SHP77 treated with DMSO at 0.1 percent for 48 hours (cell line): ENCODE results near the gene GLB1L2.

Experiments
- DNase-seq: peaks from one replicate; lab custom pipeline; 2025; lab: John Stamatoyannopoulos, UW

The GLB1L2 gene

DNA sequence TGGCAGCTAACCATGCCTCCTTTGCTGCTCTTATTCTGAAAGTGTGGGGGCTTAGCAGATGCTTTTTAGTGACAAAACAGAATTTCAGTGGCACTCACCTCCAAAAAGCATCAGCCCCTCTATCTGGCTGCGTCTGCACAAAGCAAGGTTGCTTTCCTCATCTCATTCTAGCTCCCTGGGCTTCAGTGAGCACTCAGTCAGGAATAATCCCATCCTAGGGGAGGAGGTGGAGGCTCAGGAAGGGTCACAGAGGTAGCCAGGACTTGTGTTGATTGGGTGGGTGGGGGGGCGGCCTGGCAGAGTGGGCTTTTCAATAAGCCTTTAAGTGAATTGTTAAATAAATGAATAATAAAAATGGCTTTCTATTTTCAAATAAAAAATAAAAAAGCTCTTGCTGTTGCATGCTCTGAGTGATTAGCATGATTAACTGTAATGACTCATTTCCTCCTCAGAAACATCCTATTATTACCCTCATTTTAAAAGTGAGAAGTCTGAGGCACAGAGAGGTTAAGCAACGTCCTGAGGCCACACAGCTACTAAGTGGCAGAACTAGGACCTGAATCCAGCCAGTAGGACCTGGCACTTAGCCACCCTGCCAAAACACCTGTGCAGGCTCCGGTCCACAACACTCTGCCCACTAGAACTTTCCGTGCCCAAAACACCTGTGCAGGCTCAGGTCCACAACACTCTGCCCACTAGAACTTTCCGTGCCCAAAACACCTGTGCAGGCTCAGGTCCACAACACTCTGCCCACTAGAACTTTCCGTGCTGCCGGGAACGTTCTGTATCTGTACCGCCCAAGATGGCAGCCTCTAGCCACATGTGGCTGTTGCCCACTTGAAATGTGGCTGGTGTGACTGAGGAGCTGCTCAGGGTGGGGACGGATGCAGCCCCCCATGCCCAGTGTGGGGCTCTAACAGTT lies 74.7 kb downstream of the GLB1L2 start:
- DNase-seq = no peak

DNA sequence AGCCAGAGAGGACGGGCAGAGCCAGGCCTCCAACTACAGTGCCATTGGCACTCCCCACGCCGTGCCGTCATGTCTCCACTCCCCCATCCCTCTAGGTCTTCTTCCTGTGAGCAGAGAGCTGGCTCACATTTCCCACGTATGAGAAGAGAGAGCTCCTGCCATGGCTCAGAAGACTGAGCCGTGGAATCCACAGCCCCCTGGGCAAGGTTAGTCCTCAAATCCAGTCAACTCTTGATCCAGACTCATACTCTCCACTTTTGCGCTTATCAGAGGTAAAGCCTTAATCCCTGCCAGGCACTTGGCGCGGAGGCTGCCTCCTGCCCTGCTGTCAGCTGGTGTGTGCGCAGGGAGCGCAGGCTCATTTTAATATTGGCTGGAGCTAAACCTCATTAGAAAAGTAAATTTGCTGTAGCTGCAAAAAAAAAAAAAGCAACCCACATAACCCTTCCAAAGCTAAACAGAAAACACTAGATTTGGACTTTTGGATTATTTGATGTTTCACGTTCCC lies 75.6 kb downstream of the GLB1L2 start:
- no peak for DNase-seq

DNA sequence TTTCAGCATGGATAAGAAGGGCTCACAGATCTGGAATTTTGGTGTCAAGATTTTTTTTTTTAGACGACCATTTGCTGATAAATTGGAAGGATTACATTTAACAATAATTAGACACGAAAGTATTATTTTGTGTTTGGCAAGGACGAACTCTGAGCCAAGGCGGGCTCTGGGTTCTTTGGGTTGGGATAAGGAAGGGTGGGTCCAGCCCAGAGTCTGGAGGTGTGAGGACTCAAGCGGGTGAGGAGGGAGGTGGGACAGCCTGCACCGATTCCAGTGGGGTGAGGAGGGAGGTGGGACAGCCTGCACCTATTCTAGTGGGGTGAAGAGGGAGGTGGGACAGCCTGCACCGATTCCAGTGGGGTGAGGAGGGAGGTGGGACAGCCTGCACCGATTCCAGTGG lies 76.1 kb downstream of the GLB1L2 start:
- DNase-seq = no peak

DNA sequence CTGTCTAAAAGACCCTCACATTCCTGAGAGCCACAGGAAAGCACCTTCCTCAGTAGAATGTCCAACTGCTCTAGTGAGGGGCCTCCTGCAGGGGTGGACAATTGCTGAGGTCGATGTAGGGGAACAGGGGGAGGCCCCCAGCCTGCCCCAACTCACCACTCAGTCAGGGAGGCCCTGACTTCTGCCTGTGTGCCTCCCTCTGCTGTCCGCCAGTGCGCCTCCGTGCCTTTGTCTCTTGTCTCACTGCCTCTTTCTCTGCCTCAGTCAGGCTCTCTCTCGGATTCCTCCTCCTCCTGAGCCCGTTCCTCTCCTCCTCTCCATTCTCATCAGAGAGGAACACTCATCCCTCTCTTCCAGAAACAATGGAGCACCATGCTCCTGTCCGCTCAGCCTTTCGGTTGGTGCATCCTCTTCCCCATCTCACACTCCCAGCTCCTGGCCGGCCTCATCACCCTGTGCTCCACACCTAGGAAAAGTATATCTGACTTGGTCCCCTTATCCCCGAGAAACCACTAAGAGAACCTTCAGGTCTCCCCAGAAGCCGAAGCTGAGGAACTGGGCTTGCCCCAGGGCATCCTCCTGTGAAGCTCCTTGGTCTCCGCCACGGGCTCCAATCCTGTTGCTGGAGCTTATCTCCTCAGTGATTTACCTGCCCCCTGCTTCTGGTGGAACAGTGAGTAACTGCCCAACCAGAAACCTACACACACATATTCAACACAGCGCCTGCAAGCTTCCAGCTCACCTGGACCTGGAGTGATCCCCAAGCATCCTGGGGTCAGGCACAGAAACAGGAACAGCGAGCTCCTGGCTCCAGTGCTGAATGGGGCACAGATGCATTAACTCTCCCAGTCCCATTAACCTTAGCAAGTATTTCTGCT lies 78.0 kb downstream of the GLB1L2 start:
- no peak for DNase-seq

DNA sequence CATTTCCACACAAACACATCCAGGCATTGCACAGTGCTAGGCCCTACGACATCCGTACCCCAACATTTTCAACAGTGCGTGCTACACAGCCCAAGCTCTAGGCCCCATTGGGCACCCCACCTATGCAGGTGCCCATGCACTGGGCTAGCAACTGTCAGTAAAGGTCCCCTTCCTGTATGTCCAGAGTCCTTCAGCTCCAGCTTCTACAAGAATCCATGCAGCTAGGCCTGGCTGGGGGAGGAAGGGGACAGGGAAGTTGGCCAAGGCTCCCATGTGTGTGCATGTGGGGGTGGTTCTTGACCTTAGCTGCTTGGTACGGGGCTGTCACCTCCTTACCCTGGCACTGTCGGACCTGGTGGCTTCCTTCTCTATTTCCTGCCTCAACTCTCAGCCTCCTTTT lies 79.0 kb downstream of the GLB1L2 start:
- DNase-seq = no peak

DNA sequence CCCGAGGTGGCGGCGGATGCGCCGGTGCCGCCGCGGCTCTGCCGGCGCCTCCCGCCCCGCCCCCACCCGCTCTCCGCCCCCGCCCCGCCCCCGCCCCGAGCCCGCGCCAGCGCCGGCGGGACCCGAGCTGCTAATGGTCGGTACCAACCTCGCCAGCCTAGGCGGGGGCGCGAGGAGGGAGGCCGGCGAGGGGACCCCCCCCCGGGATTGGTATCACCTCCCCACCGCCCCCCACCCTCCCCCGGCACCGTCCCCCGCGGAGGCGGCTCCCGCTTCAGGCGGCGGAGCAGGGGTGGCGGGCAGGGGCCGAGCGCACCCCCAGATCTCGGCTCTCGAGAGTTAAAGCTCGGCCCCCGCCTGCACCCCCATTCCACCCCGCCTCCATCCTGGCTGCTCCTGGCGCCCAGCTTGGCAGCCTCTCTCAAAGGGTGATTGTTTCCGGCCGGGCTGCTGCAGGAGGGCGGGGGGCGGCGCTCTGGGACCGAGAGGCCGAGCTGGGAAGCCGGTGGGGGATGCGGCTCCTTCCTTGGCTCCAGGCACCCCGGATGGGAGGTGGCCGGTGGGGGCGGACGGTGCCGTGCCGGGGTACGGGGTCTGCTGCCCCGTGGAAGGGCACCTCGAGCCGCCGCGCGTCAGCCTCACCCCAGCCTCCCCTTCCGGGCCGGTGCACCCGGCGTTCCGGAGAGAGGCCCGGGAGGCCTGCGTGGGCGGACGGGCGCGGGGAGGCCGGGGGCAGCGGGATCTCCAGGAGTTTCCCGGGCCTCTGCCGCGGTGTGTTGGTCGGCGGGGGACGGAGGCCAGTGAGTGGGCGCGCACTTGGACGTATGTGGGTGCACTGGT lies 80.6 kb downstream of the GLB1L2 start, which contains the start of gene B3GAT1:
TSS of gene B3GAT1 (minus strand) at position 40 of the 840 bp plus-strand sequence. CDS start 24,583 bp downstream, outside the sequence.
- no peak for DNase-seq

DNA sequence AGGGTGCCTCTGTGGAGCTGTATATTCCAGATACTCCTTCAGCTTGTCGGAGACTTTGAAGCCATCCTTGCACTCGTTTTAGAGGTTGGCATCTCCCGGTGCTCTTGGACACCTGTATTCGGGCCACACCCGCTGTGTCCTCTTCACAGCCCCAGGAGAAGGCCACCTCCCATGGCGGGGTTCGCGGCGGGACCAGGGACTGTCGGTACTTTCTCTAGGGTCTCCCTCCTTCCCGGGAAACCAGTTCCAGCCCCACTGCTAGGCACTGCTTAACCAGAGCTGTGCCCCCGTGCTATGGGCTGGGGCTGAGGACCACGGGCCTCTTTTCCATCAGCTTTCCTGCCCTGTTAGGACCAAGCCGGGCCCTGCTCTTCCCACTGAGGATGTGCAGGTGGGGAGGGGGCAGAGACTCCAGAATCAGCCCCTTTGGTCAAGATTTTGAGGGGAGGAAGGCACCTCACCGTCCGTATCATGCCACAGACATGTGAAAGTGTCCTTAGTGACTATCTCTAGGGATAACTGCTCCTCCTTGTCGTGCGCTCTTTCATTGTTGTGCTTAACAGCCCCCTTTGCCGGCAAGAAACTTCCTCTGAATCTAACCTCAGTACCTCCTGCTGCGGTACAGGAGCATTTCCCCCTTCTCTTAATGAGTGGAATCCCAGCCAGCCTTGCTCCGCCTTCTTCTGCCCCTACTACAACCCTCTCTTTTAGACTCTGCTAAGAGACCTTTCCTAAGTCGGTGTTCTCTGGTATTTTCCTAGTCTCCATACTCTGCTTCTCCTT lies 81.4 kb downstream of the GLB1L2 start:
- no peak for DNase-seq

DNA sequence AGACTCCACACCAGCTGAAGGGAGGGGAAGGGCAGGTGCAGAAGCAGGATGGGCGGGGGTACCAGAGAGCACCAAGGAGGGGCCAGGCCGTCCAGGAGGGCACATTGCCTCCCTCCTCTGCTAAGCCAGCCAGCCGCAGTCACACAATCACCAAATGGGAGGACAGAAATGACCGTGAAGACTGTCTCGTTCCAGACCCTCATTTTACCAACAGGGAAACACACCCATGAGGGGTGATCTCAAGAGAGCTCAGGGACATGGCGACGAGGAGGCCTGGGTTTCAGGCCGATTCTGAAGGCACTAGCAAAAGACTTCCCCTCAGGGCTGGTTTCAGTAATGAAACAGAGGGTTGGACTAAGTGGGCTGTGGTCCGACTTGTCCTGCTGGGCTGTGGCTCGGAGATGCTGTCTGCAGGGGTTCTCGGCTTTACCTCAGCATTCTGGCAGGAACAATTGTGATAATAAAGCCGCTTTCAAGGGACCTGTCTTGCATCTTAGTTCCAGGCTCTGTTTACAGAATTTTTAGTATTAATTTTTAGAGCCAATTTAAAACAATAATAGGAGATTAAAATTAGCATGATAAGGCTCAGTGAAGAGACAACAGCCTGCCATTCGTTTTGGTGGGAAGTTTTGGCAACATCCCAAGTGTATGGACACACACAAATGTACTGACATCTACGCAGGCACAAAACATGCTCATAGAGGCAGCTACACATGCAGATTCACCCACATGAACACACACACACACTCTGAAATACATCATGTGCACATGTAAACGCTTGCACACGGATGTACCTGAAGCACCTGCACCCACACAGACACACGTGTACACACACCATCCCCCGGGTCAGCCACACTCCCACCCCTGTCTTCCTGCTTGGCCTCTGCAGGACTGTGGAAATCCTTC lies 82.3 kb downstream of the GLB1L2 start:
- no peak for DNase-seq

DNA sequence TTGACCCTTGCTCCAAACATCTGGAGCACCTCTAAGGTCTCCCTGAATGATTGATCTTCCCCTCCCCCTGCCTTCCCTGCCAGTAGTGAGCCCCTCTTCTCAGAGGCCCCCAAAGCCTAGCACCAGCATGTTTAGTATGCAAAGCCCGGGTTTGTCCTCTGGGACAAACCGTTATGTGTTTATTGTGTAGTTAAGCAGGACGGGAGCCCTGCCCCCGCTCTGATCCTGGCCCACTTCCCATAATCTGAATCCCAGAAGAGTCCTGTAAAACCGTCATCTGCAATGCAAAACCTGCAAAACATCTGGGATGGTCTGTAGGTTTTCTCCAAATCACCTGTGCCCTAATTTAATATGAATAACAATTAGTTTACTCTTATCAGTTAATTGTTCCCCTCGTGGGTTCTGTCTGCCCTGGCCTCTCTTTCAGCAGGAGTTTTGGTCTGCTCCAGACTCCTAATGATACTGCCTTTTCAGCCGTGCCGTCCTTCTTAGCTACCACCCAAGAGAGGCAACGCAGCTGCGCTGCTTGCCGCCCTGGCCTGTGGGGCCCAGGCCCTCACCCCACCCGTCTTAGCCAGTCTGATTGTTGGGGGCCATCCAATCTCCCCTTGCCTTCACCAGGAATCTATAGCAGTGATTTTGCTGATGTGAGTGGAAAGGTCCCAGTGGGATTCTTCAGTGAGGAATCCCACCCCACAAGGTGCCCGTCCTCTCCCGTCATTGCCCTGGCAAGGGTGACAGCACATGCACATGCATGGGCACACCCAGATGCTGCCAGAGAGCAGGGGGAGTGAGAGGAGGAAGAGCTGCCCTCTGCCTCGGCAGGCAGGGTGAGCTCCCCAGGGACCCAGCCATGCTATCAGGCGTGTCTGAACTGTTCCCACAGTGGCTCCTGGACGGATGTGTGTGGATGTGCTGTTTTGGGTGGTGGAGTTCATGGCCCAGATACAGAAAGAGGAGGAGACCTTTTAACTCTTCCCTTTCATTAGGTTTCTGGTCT lies 83.3 kb downstream of the GLB1L2 start:
- no peak for DNase-seq

DNA sequence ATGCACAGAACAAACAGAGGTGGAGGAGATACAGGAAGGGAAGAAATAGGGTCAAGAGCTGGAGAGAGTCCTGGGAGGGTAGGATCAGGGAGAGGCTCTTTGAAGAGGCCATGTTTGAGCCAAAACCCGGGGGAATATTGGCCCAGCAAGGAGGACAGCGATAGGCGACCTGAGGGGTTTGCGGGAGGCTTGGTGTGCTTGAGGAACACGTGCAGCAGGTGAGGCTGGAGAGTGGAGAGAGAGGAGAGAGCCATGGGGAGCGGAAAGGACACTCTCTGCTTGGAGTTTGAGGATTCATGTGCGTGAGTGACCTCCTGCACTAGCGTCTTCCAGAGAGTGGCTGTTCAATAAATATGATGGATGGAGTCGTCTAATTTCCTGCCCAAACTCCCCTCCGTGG lies 84.9 kb downstream of the GLB1L2 start:
- DNase-seq = no peak

DNA sequence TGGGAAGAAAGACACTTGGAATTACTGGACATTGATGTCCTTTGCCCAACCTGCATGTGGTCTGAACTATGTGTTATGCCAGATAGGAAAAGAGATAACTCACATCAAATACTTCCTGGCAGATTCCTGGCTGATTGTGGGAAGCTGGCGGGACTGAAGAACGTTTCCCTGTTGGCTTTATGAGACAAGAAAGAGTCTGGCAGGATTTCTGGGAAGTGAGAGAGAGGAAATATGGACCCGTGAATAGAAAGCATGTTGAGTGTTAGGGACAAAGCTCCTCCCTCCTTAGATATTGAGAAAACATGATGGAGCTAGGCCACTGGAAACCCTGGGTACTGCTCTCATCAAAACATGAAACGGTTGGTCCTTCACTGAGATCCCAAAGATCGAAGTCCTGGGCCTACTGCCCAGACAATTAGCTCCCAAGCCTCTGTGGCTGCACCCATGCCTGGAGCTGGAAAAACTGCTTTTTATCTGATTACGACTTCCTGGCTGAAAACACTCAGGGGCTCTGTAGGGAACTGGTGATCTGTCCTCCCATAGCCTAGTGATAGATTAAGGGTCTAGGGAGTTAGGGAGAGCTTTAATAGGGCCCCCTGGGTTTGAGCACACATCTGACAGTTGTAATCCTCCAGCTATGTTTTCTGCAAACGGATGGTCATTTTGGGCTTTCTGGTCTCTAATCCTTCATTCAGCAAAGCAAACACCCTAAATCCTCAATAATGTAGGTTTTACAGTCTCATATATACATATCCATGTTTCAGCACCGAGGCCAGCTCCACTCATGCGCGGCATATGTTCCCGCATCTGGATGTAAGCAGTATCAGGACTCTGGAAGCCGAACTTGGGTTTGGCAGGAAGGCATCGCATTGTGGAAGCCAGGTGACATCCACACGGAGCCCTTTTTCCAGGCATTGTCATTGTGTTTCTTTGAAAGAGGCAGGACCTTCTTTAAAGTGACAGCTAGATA lies 86.4 kb downstream of the GLB1L2 start:
- DNase-seq = no peak

DNA sequence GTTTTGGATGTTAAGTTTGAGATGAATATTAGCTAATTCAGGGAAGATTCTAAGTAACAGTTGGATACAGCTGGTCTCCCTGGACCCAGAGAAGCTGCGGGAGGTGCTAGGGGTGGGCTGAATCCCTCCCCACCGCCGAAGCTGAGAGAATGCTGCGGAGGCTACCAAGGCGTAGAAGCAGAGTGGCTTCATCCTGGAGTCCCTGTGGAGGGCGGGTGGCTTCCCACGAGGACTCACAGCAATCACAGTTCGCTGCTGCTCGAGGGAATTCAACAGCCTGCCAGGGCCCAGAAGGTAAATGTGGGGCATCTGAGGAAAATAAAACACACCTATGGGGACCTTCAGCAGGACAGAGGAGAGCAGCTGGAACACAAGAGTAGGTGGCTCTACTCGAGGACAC lies 91.3 kb downstream of the GLB1L2 start:
- no peak for DNase-seq

DNA sequence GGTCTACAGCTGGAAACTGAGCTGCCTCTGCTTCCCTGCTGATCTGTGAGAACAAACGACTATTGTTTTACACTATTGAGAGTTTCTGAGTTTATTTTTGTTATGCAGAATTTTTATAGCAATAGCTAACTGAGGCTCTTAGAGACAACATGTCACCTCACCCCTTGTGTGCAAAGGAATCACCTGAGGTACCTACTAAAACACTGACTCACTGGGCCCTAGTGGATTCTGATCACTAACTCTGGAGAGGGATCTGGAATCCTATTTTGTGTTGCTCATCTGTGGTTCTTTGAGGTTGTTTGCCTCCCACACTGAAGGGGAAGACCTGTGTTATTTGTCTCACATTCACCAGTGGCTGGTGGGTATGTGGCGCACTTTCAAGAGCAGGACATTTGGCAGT lies 93.6 kb downstream of the GLB1L2 start:
- DNase-seq = no peak
